Lower leg skin (tissue), 4 donors: ENCODE measurements around the gene PSME3. TPM values are rescaled to one million over a fixed set of nuclear protein-coding genes. Genes with fewer than 3 reads are reported as not detected.

Experiments
- DNase-seq, 2 donors: peaks; one replicate each; pipeline ENCODE4 v3.0.0-alpha.2; 2019; ENCODE audit warnings: low spot score in 2 of 2
- H3K4me3 ChIP-seq: fragments of 200-600 bp; sonication (generic); 2 replicates; pipeline ENCODE4 v1.5.1; 2017; ENCODE audit warnings: mild to moderate bottlenecking, low read depth; ENCODE audit not compliant: poor library complexity, severe bottlenecking
- POLR2A ChIP-seq, 2 donors: fragments of 450-650 bp; IDR thresholded peaks; one replicate each; pipeline ENCODE4 v1.6.1; 2016 to 2017; ENCODE audit warnings: antibody characterized with exemption in 2 of 2, mild to moderate bottlenecking in 1 of 2, moderate library complexity in 1 of 2
- WGBS, 2 donors: methylation state at CpG; one replicate each; pipeline ENCODE4 v1.1.5; 2018; 5-methylcytosine and 5-hydroxymethylcytosine counted together
- intact Hi-C: fragments of 100-400 bp; cut with DNase I; formaldehyde crosslinking; loops from one replicate; pipeline ENCODE4 v1.15.0; 2023; ENCODE audit warnings: low total_unique reads
- total RNA-seq, 4 donors: library from RNA; depleted of rRNA; stranded (reverse); fragments of >200 nt; gene quantifications; one replicate each; pipeline ENCODE4 v1.1.0, GENCODE V29; 2016
- TF ChIP-seq, protein P1 (sequence below), 3 donors: fragments of 450-650 bp; IDR thresholded peaks; one replicate each; pipeline ENCODE4 v1.5.1; 2016; ENCODE audit warnings: antibody characterized with exemption in 3 of 3, mild to moderate bottlenecking in 3 of 3, moderate library complexity in 2 of 3

PSME3 gene
- total RNA-seq, 4 donors from 2014 or later: 56.2 to 82.0 (median 75.1) TPM

DNA sequence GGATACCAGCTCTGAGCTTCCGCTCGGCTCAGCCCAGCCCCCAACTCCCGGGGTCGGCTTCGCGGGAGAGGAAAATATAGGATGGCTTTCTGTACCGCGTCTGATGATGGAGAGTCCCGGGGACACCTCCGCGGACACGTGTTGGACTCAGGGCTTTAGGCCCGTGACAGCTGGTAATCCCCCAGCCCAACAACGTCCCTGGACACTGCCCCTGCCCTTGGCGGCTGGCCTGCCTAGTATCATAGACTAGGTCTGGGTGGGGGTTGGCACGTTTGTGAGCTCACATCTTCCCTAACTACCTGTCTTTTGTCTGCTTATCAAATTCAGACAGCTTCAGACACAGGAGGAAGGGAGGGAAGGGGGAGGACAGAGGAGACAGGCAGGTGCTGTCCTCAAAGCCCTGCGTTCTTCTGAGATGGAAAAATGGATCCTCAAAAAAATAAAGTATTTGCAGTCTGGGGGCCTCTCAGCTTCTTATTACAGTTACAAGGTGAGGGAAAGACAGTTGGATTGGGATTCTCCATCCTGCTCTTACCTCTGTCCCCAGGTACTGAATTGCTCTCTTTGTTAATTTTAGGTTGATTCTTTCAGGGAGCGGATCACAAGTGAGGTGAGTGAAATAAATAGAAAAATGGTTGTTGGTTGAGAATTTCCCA lies 698 bp downstream of the PSME3 start:
- no peak for TF ChIP-seq POLR2A (IDR thresholded peaks at IDR 0.05)
- TF ChIP-seq, protein P1, sequence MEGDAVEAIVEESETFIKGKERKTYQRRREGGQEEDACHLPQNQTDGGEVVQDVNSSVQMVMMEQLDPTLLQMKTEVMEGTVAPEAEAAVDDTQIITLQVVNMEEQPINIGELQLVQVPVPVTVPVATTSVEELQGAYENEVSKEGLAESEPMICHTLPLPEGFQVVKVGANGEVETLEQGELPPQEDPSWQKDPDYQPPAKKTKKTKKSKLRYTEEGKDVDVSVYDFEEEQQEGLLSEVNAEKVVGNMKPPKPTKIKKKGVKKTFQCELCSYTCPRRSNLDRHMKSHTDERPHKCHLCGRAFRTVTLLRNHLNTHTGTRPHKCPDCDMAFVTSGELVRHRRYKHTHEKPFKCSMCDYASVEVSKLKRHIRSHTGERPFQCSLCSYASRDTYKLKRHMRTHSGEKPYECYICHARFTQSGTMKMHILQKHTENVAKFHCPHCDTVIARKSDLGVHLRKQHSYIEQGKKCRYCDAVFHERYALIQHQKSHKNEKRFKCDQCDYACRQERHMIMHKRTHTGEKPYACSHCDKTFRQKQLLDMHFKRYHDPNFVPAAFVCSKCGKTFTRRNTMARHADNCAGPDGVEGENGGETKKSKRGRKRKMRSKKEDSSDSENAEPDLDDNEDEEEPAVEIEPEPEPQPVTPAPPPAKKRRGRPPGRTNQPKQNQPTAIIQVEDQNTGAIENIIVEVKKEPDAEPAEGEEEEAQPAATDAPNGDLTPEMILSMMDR (IDR thresholded peaks at IDR 0.05): no peak
- no peak for DNase-seq
- intact Hi-C loops: no loop called here
- peak overlapping the region; percentile 69 for H3K4me3 ChIP-seq
- WGBS, 2 donors: 6 to 8% methylated on average over 12 to 18 of the region's 18 CpGs

DNA sequence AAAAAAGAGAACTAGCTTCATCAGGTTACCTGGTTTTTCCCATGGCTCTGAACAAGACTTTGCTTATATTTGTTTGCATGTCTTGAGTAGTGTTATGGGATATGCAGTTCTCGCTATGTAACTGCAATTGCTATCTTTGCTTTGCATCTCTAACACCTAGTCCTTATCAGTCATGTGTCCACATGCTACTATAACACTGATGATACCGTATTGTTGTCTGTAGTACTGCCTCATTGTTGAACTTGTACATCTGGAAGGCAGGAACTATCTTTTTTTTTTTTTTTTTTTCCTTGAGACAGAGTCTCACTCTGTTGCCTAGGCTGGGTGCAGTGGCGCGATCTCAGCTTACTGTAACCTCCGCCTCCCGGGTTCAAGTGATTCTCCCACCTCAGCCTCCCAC lies 2.5 kb downstream of the PSME3 start:
- no peak for TF ChIP-seq POLR2A (IDR thresholded peaks at IDR 0.05)
- TF ChIP-seq, protein P1 (IDR thresholded peaks at IDR 0.05): no peak
- 99% methylated on average over 6 of the region's 6 CpGs for WGBS, 2 donors
- DNase-seq: no peak
- intact Hi-C loops: no loop called here
- no peak overlapping the region for H3K4me3 ChIP-seq

GRCh38 chr17:42841975-42842685 lies 8.9 kb downstream of the PSME3 start:
- WGBS, 2 donors: 71 to 72% methylated on average over 11 of the region's 11 CpGs
- H3K4me3 ChIP-seq: no peak overlapping the region
- intact Hi-C loops: loop anchor here (10.0 kb wide), 1 partner anchor 93 kb away; no protein-coding TSS in a partner anchor
- no peak for TF ChIP-seq POLR2A (IDR thresholded peaks at IDR 0.05)
- TF ChIP-seq, protein P1 (IDR thresholded peaks at IDR 0.05): no peak
- DNase-seq: no peak

GRCh38 chr17:42843358-42843934 lies 10.2 kb downstream of the PSME3 start:
- intact Hi-C loops: loop anchor here (10.0 kb wide), 1 partner anchor 91 kb away; no protein-coding TSS in a partner anchor
- no peak for DNase-seq
- TF ChIP-seq POLR2A (IDR thresholded peaks at IDR 0.05): no peak
- TF ChIP-seq, protein P1 (IDR thresholded peaks at IDR 0.05): peak in 1 of 3 donors; percentile 96
- H3K4me3 ChIP-seq: no peak overlapping the region
- WGBS, 2 donors: 31 to 33% methylated on average over 6 of the region's 6 CpGs

GRCh38 chr17:42844271-42844670 lies 11.1 kb downstream of the PSME3 start, which contains the start of gene AOC2:
Gene AOC2, plus strand, starts transcription at chr17:42844580. Its CDS starts 47 bp downstream, at chr17:42844627.
- intact Hi-C loops: loop anchor here (10.0 kb wide), 1 partner anchor 91 kb away; no protein-coding TSS in a partner anchor
- 51 to 52% methylated on average over 4 of the region's 4 CpGs for WGBS, 2 donors
- H3K4me3 ChIP-seq: no peak within 1 kb of the TSS
- DNase-seq: no peak
- TF ChIP-seq POLR2A (IDR thresholded peaks at IDR 0.05): no peak
- TF ChIP-seq, protein P1 (IDR thresholded peaks at IDR 0.05): no peak
